Ishikawa (cell line): ENCODE data around the gene RAB3C.

Source experiments
- CEBPB ChIP-seq: IDR thresholded peaks from 2 replicates; pipeline ENCODE4 v1.6.1; 2012
- CREB1 ChIP-seq: IDR thresholded peaks from 2 replicates; pipeline ENCODE4 v1.6.1; 2012; ENCODE audit warnings: low read depth
- RAD21 ChIP-seq: IDR thresholded peaks from 2 replicates; pipeline ENCODE4 v1.6.1; 2012; ENCODE audit warnings: low read depth

DNA sequence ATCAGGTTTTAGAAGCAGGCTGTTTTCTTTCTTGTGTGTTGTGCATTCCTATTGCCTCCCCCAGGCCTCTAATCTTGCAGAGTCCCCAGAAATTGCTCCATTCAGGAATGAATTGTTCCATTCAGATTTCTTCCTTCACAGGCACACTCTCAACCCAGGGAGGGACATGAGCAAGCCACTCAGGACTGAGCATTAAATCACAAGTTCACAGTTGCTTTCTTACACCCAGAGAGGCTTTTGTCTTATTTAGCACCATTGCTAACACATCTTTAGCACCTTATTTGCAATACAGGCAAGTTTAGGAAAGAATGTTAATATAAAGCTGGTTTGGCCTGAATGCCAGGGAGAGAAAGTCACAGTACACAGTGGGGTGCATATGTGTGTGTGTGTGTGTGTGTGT lies 221.4 kb downstream of the RAB3C start:
- TF ChIP-seq CREB1 (no peak), CEBPB (no peak), RAD21 (no peak)
